ENCODE results near the gene ANOS1. TPM values are rescaled to one million over a fixed set of nuclear protein-coding genes. Genes with fewer than 3 reads are reported as not detected.

The ANOS1 gene
- total RNA-seq, 2 experiments from 2014 or later, result 0.03 TPM; not detected in 1

- POLR2A ChIA-PET, result no interaction called here
Observed at GRCh38 chrX:8653956-8654355, 78.0 kb downstream of the ANOS1 start.

DNA sequence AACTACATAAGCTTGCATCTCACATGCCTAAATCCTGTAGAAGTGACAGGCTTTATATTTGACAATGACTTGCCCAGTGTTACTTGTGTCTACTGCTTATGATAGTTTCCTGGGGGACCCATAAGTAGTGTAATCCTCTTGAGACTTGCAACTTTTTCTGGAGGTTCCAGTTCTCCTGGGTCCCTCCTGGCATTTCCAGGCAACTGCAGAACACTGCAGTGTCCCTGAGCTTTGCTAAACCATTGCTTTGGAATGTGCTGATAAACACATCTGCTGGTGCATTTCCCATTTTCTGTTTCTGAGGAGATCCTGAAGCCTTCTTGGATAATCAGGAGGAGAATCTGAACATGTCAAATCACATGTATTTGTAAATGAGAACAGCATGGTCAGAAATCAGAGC lies 82.0 kb downstream of the ANOS1 start:
- H3K9me3 Mint-ChIP-seq (ENCODE audit: insufficient read depth), result no peaks in the 10 kb centered on the region
- DNase-seq (no peak), ATAC-seq (no peak)
- no peaks in the 10 kb centered on the region for H3K4me1 Mint-ChIP-seq (ENCODE audit: low read depth)
- H3K4me3 Mint-ChIP-seq, result no peak overlapping the region
- no peaks in the 10 kb centered on the region for H3K27me3 Mint-ChIP-seq (ENCODE audit: low read depth)
- CTCF ChIA-PET, result no interaction called here
- H3K27ac Mint-ChIP-seq, result no peak overlapping the region
- H3K36me3 Mint-ChIP-seq (ENCODE audit: low read depth), result no peaks in the 10 kb centered on the region
- POLR2A ChIA-PET, result no interaction called here

More at GRCh38 chrX:8653956-8654355, 78.0 kb downstream of the ANOS1 start:
- Mint-ChIP-seq H3K9me3 (ENCODE audit: insufficient read depth) (no peaks in the 10 kb centered on the region), H3K27ac (no peak overlapping the region), H3K36me3 (ENCODE audit: low read depth) (no peaks in the 10 kb centered on the region), H3K4me3 (no peak overlapping the region), H3K27me3 (ENCODE audit: low read depth) (no peaks in the 10 kb centered on the region), H3K4me1 (ENCODE audit: low read depth) (no peaks in the 10 kb centered on the region)
- ATAC-seq (no peak), DNase-seq (no peak)
- CTCF ChIA-PET, result no interaction called here

DNA sequence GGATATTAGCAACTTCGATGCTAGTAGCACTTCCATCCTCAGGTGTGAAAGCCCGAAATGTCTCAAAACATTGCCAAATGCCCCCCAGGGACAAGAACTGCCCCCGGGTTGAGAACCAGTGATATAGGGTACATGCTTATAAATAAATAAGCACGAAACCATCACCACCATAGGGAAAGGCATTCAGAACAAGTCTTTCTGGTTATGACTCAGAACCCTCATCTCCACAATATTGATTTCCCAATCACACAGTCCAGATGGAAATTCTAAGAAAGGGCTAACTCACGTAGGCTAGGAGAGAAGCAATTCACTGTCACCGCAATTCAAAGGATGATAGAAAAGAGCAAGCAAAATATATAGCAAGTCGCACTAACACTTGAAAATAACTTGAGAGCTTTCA lies 84.8 kb downstream of the ANOS1 start:
- Mint-ChIP-seq H3K27me3 (ENCODE audit: low read depth) (no peaks in the 10 kb centered on the region), H3K36me3 (ENCODE audit: low read depth) (no peaks in the 10 kb centered on the region), H3K4me1 (ENCODE audit: low read depth) (no peaks in the 10 kb centered on the region), H3K9me3 (ENCODE audit: insufficient read depth) (no peaks in the 10 kb centered on the region), H3K4me3 (no peak overlapping the region), H3K27ac (no peak overlapping the region)
- no peak for ATAC-seq
- DNase-seq, result no peak
- ChIA-PET POLR2A (no interaction called here), CTCF (no interaction called here)

- POLR2A ChIA-PET, result no interaction called here
- Mint-ChIP-seq H3K27ac (no peak overlapping the region), H3K4me3 (no peak overlapping the region), H3K27me3 (ENCODE audit: low read depth) (no peaks in the 10 kb centered on the region), H3K4me1 (ENCODE audit: low read depth) (no peaks in the 10 kb centered on the region), H3K36me3 (ENCODE audit: low read depth) (no peaks in the 10 kb centered on the region), H3K9me3 (ENCODE audit: insufficient read depth) (no peaks in the 10 kb centered on the region)
- CTCF ChIA-PET, result no interaction called here
- DNase-seq (no peak), ATAC-seq (no peak)
Observed at GRCh38 chrX:8639949-8640475, 91.9 kb downstream of the ANOS1 start.

GRCh38 chrX:8636497-8636896 lies 95.4 kb downstream of the ANOS1 start:
- Mint-ChIP-seq H3K9me3 (ENCODE audit: insufficient read depth) (no peaks in the 10 kb centered on the region), H3K4me3 (no peak overlapping the region), H3K36me3 (ENCODE audit: low read depth) (no peaks in the 10 kb centered on the region), H3K4me1 (ENCODE audit: low read depth) (no peaks in the 10 kb centered on the region), H3K27me3 (ENCODE audit: low read depth) (no peaks in the 10 kb centered on the region), H3K27ac (no peak overlapping the region)
- POLR2A ChIA-PET, result no interaction called here
- no peak for DNase-seq
- no peak for ATAC-seq
- CTCF ChIA-PET, result no interaction called here

- Mint-ChIP-seq H3K9me3 (ENCODE audit: insufficient read depth) (no peaks in the 10 kb centered on the region), H3K4me1 (ENCODE audit: low read depth) (no peaks in the 10 kb centered on the region), H3K36me3 (ENCODE audit: low read depth) (no peaks in the 10 kb centered on the region), H3K27ac (no peak overlapping the region), H3K27me3 (ENCODE audit: low read depth) (no peaks in the 10 kb centered on the region), H3K4me3 (no peak overlapping the region)
- ChIA-PET CTCF (no interaction called here), POLR2A (no interaction called here)
- ATAC-seq (no peak), DNase-seq (no peak)
Observed at GRCh38 chrX:8635812-8636211, 96.1 kb downstream of the ANOS1 start.

- H3K27ac Mint-ChIP-seq, result no peak overlapping the region
- H3K27me3 Mint-ChIP-seq (ENCODE audit: low read depth), result no peaks in the 10 kb centered on the region
- H3K4me1 Mint-ChIP-seq (ENCODE audit: low read depth), result no peaks in the 10 kb centered on the region
- ChIA-PET POLR2A (no interaction called here), CTCF (no interaction called here)
- no peak overlapping the region for H3K4me3 Mint-ChIP-seq
- no peaks in the 10 kb centered on the region for H3K36me3 Mint-ChIP-seq (ENCODE audit: low read depth)
- H3K9me3 Mint-ChIP-seq (ENCODE audit: insufficient read depth), result no peaks in the 10 kb centered on the region
- DNase-seq (no peak), ATAC-seq (no peak)
Observed at GRCh38 chrX:8632924-8633323, 99.0 kb downstream of the ANOS1 start.

DNA sequence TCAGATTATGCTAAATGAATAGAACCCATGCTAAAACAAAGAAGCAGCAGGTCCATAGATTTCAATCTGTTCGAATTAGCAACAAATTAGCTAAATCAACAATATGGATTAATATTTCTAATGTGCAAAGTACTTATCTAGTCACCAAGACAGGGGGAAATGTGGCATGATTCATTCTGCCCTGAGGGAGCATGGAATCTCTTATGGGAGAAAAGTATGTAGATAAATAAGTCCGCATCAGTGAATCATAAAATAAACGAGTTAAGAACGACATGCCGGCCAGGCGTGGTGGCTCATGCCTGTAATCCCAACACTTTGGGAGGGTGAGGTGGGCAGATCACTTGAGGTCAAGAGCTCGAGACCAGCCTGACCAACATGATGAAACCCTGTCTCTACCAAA lies 102.1 kb downstream of the ANOS1 start:
- Mint-ChIP-seq H3K4me3 (no peak overlapping the region), H3K9me3 (ENCODE audit: insufficient read depth) (no peaks in the 10 kb centered on the region), H3K4me1 (ENCODE audit: low read depth) (no peaks in the 10 kb centered on the region), H3K27ac (no peak overlapping the region), H3K36me3 (ENCODE audit: low read depth) (no peaks in the 10 kb centered on the region), H3K27me3 (ENCODE audit: low read depth) (no peaks in the 10 kb centered on the region)
- ATAC-seq (no peak), DNase-seq (no peak)
- ChIA-PET POLR2A (no interaction called here), CTCF (no interaction called here)

DNA sequence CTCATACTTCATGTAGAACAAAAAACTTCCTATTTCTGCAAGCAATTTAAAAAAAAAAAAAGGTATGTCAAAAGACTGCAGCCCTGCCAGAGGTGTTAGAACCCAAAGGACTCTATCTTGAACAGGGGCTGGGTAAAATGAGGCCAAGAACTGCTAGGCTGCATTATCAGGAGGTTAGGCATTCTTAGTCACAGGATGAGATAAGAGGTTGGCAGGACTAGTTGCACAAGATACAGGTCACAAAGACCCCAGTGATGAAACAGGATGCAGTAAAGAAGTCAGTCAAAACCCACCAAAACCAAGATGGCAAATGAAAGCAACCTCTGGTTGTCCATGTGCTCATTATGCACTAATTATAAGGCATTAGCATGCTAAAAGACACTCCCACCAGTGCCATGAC lies 104.1 kb downstream of the ANOS1 start:
- Mint-ChIP-seq H3K4me3 (no peak overlapping the region), H3K36me3 (ENCODE audit: low read depth) (no peaks in the 10 kb centered on the region), H3K9me3 (ENCODE audit: insufficient read depth) (no peaks in the 10 kb centered on the region), H3K27ac (no peak overlapping the region), H3K4me1 (ENCODE audit: low read depth) (no peaks in the 10 kb centered on the region), H3K27me3 (ENCODE audit: low read depth) (no peaks in the 10 kb centered on the region)
- ChIA-PET CTCF (no interaction called here), POLR2A (no interaction called here)
- no peak for ATAC-seq
- no peak for DNase-seq

GRCh38 chrX:8607326-8607725 lies 124.6 kb downstream of the ANOS1 start:
- ATAC-seq (no peak), DNase-seq (no peak)
- Mint-ChIP-seq H3K36me3 (ENCODE audit: low read depth) (no peaks in the 10 kb centered on the region), H3K4me3 (no peak overlapping the region), H3K9me3 (ENCODE audit: insufficient read depth) (no peaks in the 10 kb centered on the region), H3K27ac (no peak overlapping the region), H3K4me1 (ENCODE audit: low read depth) (no peaks in the 10 kb centered on the region), H3K27me3 (ENCODE audit: low read depth) (no peaks in the 10 kb centered on the region)
- ChIA-PET POLR2A (no interaction called here), CTCF (no interaction called here)

GRCh38 chrX:8604131-8604530 lies 127.8 kb downstream of the ANOS1 start:
- ATAC-seq (no peak), DNase-seq (no peak)
- POLR2A ChIA-PET, result no interaction called here
- H3K9me3 Mint-ChIP-seq (ENCODE audit: insufficient read depth), result no peaks in the 10 kb centered on the region
- H3K27me3 Mint-ChIP-seq (ENCODE audit: low read depth), result no peaks in the 10 kb centered on the region
- H3K4me3 Mint-ChIP-seq, result no peak overlapping the region
- no peaks in the 10 kb centered on the region for H3K4me1 Mint-ChIP-seq (ENCODE audit: low read depth)
- CTCF ChIA-PET, result no interaction called here
- H3K27ac Mint-ChIP-seq, result no peak overlapping the region
- no peaks in the 10 kb centered on the region for H3K36me3 Mint-ChIP-seq (ENCODE audit: low read depth)

DNA sequence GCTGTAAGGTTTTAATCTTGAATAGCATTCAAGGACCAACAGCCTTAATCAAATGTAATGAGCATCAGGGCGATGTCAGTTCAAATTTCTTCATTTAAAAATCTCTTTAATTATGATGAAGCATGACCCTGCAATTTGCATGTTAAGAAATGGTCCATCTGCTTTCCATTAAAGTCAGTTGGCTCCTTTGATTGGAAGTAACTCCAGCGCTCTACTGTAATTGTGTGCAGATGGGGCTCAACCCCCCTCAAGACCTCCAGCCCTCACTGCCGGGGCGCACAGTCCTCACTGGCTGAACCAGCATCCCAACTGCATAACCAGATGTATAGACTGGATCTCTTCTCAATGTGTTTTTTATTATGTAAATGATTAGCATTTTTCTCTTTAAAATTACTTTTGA lies 140.4 kb downstream of the ANOS1 start:
- Mint-ChIP-seq H3K36me3 (ENCODE audit: low read depth) (no peaks in the 10 kb centered on the region), H3K27me3 (ENCODE audit: low read depth) (no peaks in the 10 kb centered on the region), H3K4me1 (ENCODE audit: low read depth) (no peaks in the 10 kb centered on the region), H3K27ac (no peak overlapping the region), H3K9me3 (ENCODE audit: insufficient read depth) (no peaks in the 10 kb centered on the region), H3K4me3 (no peak overlapping the region)
- ChIA-PET POLR2A (no interaction called here), CTCF (no interaction called here)
- DNase-seq (no peak), ATAC-seq (no peak)

DNA sequence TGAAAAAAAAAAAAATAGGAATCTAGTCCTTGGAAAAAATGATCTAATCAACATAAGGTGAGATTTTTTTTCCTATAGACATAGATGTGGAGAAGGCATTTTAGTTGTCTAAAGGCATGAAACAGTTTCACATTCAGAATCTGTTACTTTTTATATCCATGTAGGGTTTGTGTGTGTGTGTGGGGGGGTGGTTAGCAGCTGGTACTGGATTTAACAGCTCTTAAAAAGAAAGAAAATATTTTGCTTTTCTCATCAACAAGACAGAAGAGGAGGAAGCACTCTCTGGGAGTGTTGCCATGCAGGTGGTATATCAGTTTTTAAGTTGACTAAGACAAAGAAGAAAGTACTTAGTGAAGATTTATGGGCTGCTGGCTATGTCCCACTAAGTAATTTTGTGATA lies 145.0 kb downstream of the ANOS1 start:
- DNase-seq (no peak), ATAC-seq (no peak)
- no peaks in the 10 kb centered on the region for H3K27me3 Mint-ChIP-seq (ENCODE audit: low read depth)
- no peaks in the 10 kb centered on the region for H3K4me1 Mint-ChIP-seq (ENCODE audit: low read depth)
- POLR2A ChIA-PET, result no interaction called here
- CTCF ChIA-PET, result no interaction called here
- no peak overlapping the region for H3K4me3 Mint-ChIP-seq
- no peaks in the 10 kb centered on the region for H3K9me3 Mint-ChIP-seq (ENCODE audit: insufficient read depth)
- H3K36me3 Mint-ChIP-seq (ENCODE audit: low read depth), result no peaks in the 10 kb centered on the region
- H3K27ac Mint-ChIP-seq, result no peak overlapping the region

All from activated CD8-positive, alpha-beta T cell treated with anti-CD3 and anti-CD28 coated beads, Interleukin-2, amount 10 ng/mL, durations not matched to agents 7 days and 5 days (primary cell).